Prostate gland (tissue), 2 donors: Measurements from ENCODE around the gene CYSRT1.

Experiments used
- CTCF ChIP-seq, 4 experiments: fragments of 200-600 bp in 2 of 4; fragments of 450-650 bp in 2 of 4; sonication (generic) in 2 of 4; IDR thresholded peaks; 1 replicate in 3 of 4; 2 replicates in 1 of 4; pipeline ENCODE4 v1.5.1; 2016 to 2019; ENCODE audit warnings: antibody characterized with exemption in 4 of 4, mild to moderate bottlenecking in 2 of 4, moderate library complexity in 2 of 4
- POLR2A ChIP-seq: fragments of 450-650 bp; IDR thresholded peaks from one replicate; pipeline ENCODE4 v1.6.1; 2016; ENCODE audit warnings: antibody characterized with exemption, mild to moderate bottlenecking
- POLR2AphosphoS5 ChIP-seq: sonication (generic); formaldehyde crosslinking; IDR thresholded peaks from one replicate; pipeline ENCODE4 v1.6.1; 2017; ENCODE audit warnings: antibody characterized with exemption

- TF ChIP-seq CTCF (IDR thresholded peaks at IDR 0.05), result no peak
- no peak for TF ChIP-seq POLR2AphosphoS5
- no peak for TF ChIP-seq POLR2A
These were observed 7.5 kb downstream of the CYSRT1 start for GRCh38 chr9:137232510-137232909.
